BJ (cell line): ENCODE data around the gene GNAS-AS1. TPM values are rescaled to one million over a fixed set of nuclear protein-coding genes. Genes with fewer than 3 reads are reported as not detected.

Experiments used
- CTCF ChIA-PET: fragments of 350-600 bp; formaldehyde crosslinking; extraction: SDS; loops from one replicate; lab custom pipeline; 2021; ENCODE audit warnings: antibody characterized with exemption, inconsistent platforms; lab: Yijun Ruan, JAX
- POLR2A ChIA-PET: fragments of 300-600 bp; sonication (Branson Sonifier 250); formaldehyde crosslinking; extraction: SDS; loops from one replicate; lab custom pipeline; 2021; ENCODE audit warnings: antibody characterized with exemption; lab: Charles Lee
- DNase-seq: peaks from one replicate; pipeline ENCODE4 v3.0.0-alpha.2; 2011; ENCODE audit warnings: low read depth
- H3K27me3 ChIP-seq: 2 replicates; pipeline ENCODE4 v1.6.0; 2011; ENCODE audit warnings: low read length; ENCODE audit not compliant: control insufficient read depth, insufficient read depth
- H3K36me3 ChIP-seq: 2 replicates; pipeline ENCODE4 v1.5.1; 2011; ENCODE audit warnings: low read length; ENCODE audit not compliant: control insufficient read depth, insufficient read depth
- H3K4me3 ChIP-seq: 2 replicates; pipeline ENCODE4 v1.5.1; 2011; ENCODE audit warnings: low read depth, mild to moderate bottlenecking, control low read depth, low read length
- polyA plus RNA-seq: library from polyadenylated mRNA; depleted of rRNA; stranded (reverse); fragments of >200 nt; gene quantifications from 2 replicates; pipeline ENCODE4 v1.2.3, GENCODE V29; 2011
- TF ChIP-seq, protein P1 (sequence below): IDR thresholded peaks from 2 replicates; pipeline ENCODE4 v1.5.1; 2011; ENCODE audit warnings: low read depth, mild to moderate bottlenecking, control low read depth, inconsistent platforms, low read length, moderate library complexity; ENCODE audit not compliant: insufficient read depth

Gene GNAS-AS1
- polyA plus RNA-seq, 1 experiment, result 0.45 TPM

DNA sequence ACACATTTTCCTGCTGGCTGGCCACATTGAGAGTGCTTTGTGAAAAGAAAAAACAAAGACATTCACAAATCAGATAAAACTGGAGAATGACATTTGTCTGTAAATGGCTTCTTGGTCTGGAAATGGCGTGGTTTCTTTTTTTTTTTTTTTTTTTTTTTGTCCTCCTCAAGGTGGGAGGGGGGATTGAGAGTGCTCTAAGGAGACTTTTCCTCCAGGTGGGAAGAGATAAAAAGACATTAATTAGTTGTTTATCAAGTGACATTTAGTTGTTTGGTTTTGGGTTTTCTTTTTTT is 42.2 kb upstream of the GNAS-AS1 start:
- Histone ChIP-seq H3K4me3 (peak overlapping the region; percentile 88), H3K27me3 (no peaks in the 10 kb centered on the region), H3K36me3 (no peaks in the 10 kb centered on the region)
- DNase-seq, result no peak
- POLR2A ChIA-PET, result no interaction called here
- TF ChIP-seq, protein P1, sequence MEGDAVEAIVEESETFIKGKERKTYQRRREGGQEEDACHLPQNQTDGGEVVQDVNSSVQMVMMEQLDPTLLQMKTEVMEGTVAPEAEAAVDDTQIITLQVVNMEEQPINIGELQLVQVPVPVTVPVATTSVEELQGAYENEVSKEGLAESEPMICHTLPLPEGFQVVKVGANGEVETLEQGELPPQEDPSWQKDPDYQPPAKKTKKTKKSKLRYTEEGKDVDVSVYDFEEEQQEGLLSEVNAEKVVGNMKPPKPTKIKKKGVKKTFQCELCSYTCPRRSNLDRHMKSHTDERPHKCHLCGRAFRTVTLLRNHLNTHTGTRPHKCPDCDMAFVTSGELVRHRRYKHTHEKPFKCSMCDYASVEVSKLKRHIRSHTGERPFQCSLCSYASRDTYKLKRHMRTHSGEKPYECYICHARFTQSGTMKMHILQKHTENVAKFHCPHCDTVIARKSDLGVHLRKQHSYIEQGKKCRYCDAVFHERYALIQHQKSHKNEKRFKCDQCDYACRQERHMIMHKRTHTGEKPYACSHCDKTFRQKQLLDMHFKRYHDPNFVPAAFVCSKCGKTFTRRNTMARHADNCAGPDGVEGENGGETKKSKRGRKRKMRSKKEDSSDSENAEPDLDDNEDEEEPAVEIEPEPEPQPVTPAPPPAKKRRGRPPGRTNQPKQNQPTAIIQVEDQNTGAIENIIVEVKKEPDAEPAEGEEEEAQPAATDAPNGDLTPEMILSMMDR, result no peak
- CTCF ChIA-PET, result no interaction called here

DNA sequence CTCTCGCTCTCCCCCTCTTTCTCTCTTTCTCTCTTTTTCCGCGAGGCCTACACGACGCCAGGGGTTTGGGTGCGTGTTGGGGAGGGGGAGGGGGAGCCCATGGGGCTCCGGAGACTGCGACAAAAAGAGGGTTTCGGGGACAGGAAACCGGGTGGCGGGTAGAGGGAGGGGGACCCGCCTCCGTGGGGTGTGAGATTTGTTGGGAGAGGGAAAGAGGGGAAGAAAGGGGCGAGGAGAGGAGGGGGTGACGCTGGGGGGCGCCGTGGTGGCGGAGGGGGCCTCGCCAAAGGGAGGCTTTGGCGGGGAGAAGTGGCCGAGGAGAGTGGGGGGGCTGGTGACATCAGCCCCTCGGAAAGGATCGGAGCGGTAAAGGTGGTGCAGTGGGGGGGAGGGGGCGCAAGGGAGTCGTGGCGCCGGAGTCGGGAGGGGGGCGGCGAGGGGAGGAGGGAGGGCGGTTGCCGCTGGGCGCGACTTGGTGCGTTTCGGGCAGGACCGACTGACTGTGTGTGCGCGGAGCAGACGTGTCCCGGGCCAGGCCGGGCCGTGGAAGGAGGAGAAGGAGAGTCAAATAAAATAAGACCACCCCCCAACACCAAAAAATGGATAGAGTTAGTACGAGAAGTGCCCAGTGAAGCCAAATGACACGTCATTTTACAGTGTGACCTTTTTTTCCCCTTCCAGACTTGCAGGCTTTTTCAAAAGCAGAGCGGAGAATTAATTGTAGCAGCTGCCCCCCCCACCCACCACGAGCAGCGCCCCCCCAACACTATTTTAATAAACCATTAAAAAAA is 41.6 kb upstream of the GNAS-AS1 start:
- ChIA-PET CTCF (no interaction called here), POLR2A (no interaction called here)
- peak overlapping the region; percentile 88 for H3K4me3 ChIP-seq
- H3K36me3 ChIP-seq, result no peaks in the 10 kb centered on the region
- TF ChIP-seq, protein P1, result peak; percentile 13; the same call in 1 of the 2 replicates
- DNase-seq, result no peak
- H3K27me3 ChIP-seq, result no peaks in the 10 kb centered on the region

DNA sequence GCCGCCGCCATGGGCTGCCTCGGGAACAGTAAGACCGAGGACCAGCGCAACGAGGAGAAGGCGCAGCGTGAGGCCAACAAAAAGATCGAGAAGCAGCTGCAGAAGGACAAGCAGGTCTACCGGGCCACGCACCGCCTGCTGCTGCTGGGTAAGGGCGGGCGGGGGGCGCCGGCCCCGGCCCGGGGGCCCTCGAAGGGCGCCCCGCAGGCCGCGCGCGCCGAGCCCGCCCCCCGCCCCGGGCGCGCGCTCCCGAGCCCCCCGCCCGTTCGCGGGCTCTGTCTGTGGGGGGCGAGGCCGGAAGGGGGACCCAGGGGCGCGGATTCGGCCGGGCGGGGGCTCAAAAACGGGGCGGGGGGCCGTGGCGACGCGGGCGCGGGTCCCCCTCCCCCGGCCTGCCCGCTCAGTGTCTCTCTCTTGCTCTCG is 41.0 kb upstream of the GNAS-AS1 start:
- ChIA-PET CTCF (no interaction called here), POLR2A (no interaction called here)
- TF ChIP-seq, protein P1, result no peak
- no peak for DNase-seq
- H3K36me3 ChIP-seq, result no peaks in the 10 kb centered on the region
- peak overlapping the region; percentile 88 for H3K4me3 ChIP-seq
- no peaks in the 10 kb centered on the region for H3K27me3 ChIP-seq

DNA sequence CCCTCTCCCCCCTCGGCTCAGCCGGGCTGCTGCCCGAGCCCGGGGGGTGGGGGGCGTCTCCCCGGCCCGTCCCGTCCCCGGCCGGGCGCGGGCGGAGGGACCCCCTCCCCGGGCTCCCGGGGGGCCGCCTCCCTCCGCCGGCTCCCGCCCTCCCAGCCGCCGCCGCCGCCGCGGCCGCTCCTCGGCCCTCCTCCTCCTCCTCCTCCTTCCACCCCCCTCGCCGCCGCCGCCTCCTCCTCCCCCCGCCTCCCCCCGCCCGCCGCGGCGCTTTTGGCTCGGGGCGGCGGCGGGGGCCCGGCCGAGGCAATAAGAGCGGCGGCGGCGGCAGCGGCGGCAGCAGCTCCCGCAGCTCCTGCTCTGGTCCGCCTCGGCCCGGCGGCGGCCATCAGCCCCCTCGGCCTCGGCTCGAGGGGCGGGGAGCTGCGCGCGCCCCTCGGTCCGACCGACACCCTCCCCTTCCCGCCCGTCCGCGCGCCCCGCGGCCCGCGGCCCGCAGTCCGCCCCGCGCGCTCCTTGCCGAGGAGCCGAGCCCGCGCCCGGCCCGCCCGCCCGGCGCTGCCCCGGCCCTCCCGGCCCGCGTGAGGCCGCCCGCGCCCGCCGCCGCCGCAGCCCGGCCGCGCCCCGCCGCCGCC is 40.5 kb upstream of the GNAS-AS1 start:
- no peaks in the 10 kb centered on the region for H3K27me3 ChIP-seq
- ChIA-PET POLR2A (no interaction called here), CTCF (no interaction called here)
- TF ChIP-seq, protein P1, result no peak
- peak overlapping the region; percentile 88 for H3K4me3 ChIP-seq
- no peaks in the 10 kb centered on the region for H3K36me3 ChIP-seq
- no peak for DNase-seq

DNA sequence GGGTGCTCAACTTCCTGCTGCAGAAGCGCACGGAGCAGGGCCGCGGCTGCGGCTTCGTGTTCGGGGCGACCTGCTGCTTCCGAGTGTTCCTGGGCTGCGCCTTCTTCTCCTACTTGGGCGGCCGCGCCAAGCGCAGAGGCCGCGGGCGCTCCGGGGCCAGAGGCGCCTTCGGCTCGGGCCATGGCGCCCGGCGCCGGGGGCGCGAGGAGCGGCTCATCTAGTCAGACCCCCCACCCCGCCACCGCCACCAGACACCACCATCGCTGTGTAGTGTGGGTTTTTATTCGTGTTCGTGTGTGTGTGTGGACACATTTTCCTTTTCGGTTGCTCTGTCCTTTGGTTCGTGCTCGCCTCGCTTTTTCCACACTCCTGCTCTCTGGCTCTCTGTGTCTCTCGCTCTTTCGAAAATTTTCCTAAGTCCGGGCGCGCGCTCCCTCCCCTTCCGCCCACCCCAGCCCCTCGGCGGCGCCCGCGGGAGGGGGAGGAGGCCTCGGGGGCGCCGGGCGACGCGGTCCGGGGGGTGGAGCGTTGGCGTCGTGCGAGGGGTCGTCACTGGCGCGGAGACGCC is 39.9 kb upstream of the GNAS-AS1 start:
- TF ChIP-seq, protein P1, result no peak
- H3K36me3 ChIP-seq, result no peaks in the 10 kb centered on the region
- DNase-seq, result no peak
- ChIA-PET POLR2A (no interaction called here), CTCF (no interaction called here)
- peak overlapping the region; percentile 88 for H3K4me3 ChIP-seq
- H3K27me3 ChIP-seq, result no peaks in the 10 kb centered on the region
